Urinary bladder (tissue), 4 donors: Measurements from ENCODE around the gene DYNC1I1. TPM values are rescaled to one million over a fixed set of nuclear protein-coding genes. Genes with fewer than 3 reads are reported as not detected.

Experiments used
- DNase-seq: peaks from one replicate; pipeline ENCODE4 v3.0.0-alpha.2; 2015; ENCODE audit errors: extremely low spot score
- H3K27ac ChIP-seq: one replicate; pipeline ENCODE4 v1.5.1; 2013; ENCODE audit warnings: low read depth, mild to moderate bottlenecking, moderate library complexity
- H3K36me3 ChIP-seq: one replicate; pipeline ENCODE4 v1.6.1; 2013; ENCODE audit warnings: mild to moderate bottlenecking, moderate library complexity; ENCODE audit not compliant: insufficient read depth
- H3K4me1 ChIP-seq: one replicate; pipeline ENCODE4 v1.6.1; 2013; ENCODE audit warnings: mild to moderate bottlenecking, moderate library complexity; ENCODE audit not compliant: insufficient read depth
- H3K4me3 ChIP-seq: one replicate; pipeline ENCODE4 v1.5.1; 2013; ENCODE audit warnings: low read depth, low read length
- WGBS: extraction: QIAGEN DNeasy Blood & Tissue Kit; methylation state at CpG from one replicate; pipeline ENCODE4 v1.1.7; 2013; 5-methylcytosine and 5-hydroxymethylcytosine counted together
- polyA plus RNA-seq: library from polyadenylated mRNA; stranded (reverse); fragments of 200-250 nt; gene quantifications from one replicate; pipeline ENCODE4 v1.2.3, GENCODE V29; 2013
- total RNA-seq: library from RNA; depleted of rRNA; stranded (reverse); fragments of >200 nt; gene quantifications from one replicate; pipeline ENCODE4 v1.2.3, GENCODE V29; 2014
- donor health status: healthy with polysubstance abuse.
- donor health status: healthy.

The DYNC1I1 gene
- total and polyA plus RNA-seq, 2 donors: 2.2 to 34.4 TPM

GRCh38 chr7:96136600-96137239 is 364.4 kb downstream of the DYNC1I1 start:
- no peaks in the 10 kb centered on the region for H3K4me1 ChIP-seq
- 88% methylated on average over 5 of the region's 5 CpGs for WGBS
- H3K4me3 ChIP-seq: no peak overlapping the region
- H3K27ac ChIP-seq: no peak overlapping the region
- no peaks in the 10 kb centered on the region for H3K36me3 ChIP-seq
- no peak for DNase-seq

GRCh38 chr7:96143495-96144259 is 371.3 kb downstream of the DYNC1I1 start:
- no peak overlapping the region for H3K4me3 ChIP-seq
- DNase-seq: no peak
- peaks cover 2% of the 10 kb centered on the region for H3K36me3 ChIP-seq
- H3K4me1 ChIP-seq: no peaks in the 10 kb centered on the region
- WGBS: 87% methylated on average over 1 of the region's 1 CpG
- H3K27ac ChIP-seq: no peak overlapping the region

GRCh38 chr7:96144260-96144526 is 371.8 kb downstream of the DYNC1I1 start:
- WGBS: 82% methylated on average over 1 of the region's 1 CpG
- Histone ChIP-seq H3K4me3 (no peak overlapping the region), H3K27ac (no peak overlapping the region), H3K4me1 (no peaks in the 10 kb centered on the region), H3K36me3 (peaks cover 2% of the 10 kb centered on the region)
- no peak for DNase-seq

Other genes starting within 250 kb of the DYNC1I1 start
- gene PDK4, start 176.0 kb upstream of the DYNC1I1 start, total RNA-seq: 16.4 TPM
- gene PDK4, start 176.0 kb upstream of the DYNC1I1 start, polyA plus RNA-seq: 183 TPM